OCI-LY3 (cell line): ENCODE results near the gene CRYL1.
A peak's percentile ranks its signal among the peaks of the same experiment; 100 is the strongest.

ENCODE experiments used
- H2AFZ ChIP-seq: fragments of 200-600, 300-600 bp; shearing (Covaris generic); 2 replicates; pipeline ENCODE4 v1.6.0; 2014; ENCODE audit warnings: antibody characterized with exemption, low read depth, low read length
- H3K27ac ChIP-seq: fragments of 200-600, 300-600 bp; sonication (generic); 2 replicates; pipeline ENCODE4 v1.5.1; 2014; ENCODE audit warnings: mild to moderate bottlenecking, low read length, moderate library complexity, mixed read lengths
- H3K27me3 ChIP-seq: fragments of 200-600, 300-600 bp; sonication (generic); 2 replicates; pipeline ENCODE4 v1.6.1; 2014; ENCODE audit warnings: low read depth, low read length, mixed read lengths
- H3K36me3 ChIP-seq: fragments of 200-600, 300-600 bp; sonication (generic); replicated peaks from 2 replicates; pipeline ENCODE3; 2014; ENCODE audit warnings: low read depth, low read length, mixed read lengths
- H3K4me1 ChIP-seq: fragments of 300-600, 200-600 bp; sonication (generic); 2 replicates; pipeline ENCODE4 v1.6.1; 2014; ENCODE audit warnings: low read length, mixed read lengths
- H3K4me2 ChIP-seq: fragments of 200-600, 300-600 bp; sonication (generic); 2 replicates; pipeline ENCODE4 v1.6.1; 2014; ENCODE audit warnings: low read length, mixed read lengths
- H3K4me3 ChIP-seq: fragments of 300-600, 200-600 bp; sonication (generic); 2 replicates; pipeline ENCODE4 v1.5.1; 2014; ENCODE audit warnings: antibody characterized with exemption, mild to moderate bottlenecking, low read length, moderate library complexity
- H3K79me2 ChIP-seq: fragments of 300-600, 200-600 bp; shearing (Covaris generic); 2 replicates; pipeline ENCODE4 v1.6.1; 2014; ENCODE audit warnings: mild to moderate bottlenecking, low read length, mixed read lengths
- H3K9ac ChIP-seq: fragments of 300-600, 200-600 bp; shearing (Covaris generic); 2 replicates; pipeline ENCODE4 v1.6.0; 2014; ENCODE audit warnings: mild to moderate bottlenecking, low read length, moderate library complexity
- H3K9me3 ChIP-seq: fragments of 200-600, 300-600 bp; shearing (Covaris generic); 2 replicates; pipeline ENCODE4 v1.6.1; 2014; ENCODE audit warnings: low read length, mixed read lengths; ENCODE audit not compliant: insufficient read depth
- H4K20me1 ChIP-seq: fragments of 200-600, 300-600 bp; sonication (generic); 2 replicates; pipeline ENCODE4 v1.6.1; 2016; ENCODE audit warnings: low read length, mixed read lengths; ENCODE audit not compliant: insufficient read depth
- CTCF ChIP-seq: fragments of 200-600, 300-600 bp; sonication (generic); IDR thresholded peaks from 2 replicates; pipeline ENCODE4 v1.5.1; 2014; ENCODE audit warnings: antibody characterized with exemption, low read length, low read depth
- EZH2phosphoT487 ChIP-seq: fragments of 200-600 bp; shearing (Covaris generic); IDR thresholded peaks from 2 replicates; pipeline ENCODE4 v1.6.1; 2018; ENCODE audit warnings: antibody characterized with exemption, mixed run types, low read depth

The CRYL1 gene

GRCh38 chr13:20498129-20498528, 27.5 kb downstream of the CRYL1 start:
- Histone ChIP-seq H3K4me3 (no peak overlapping the region), H3K9me3 (peaks cover 9% of the 10 kb centered on the region; the same call in 1 of the 2 replicates), H3K36me3 (peaks cover 5% of the 10 kb centered on the region), H2AFZ (no peak overlapping the region), H3K27ac (no peak overlapping the region), H3K27me3 (no peaks in the 10 kb centered on the region), H3K4me1 (peaks cover 5% of the 10 kb centered on the region), H3K9ac (no peak overlapping the region), H3K4me2 (no peak overlapping the region), H3K79me2 (no peaks in the 10 kb centered on the region), H4K20me1 (no peaks in the 10 kb centered on the region)
- TF ChIP-seq CTCF (no peak), EZH2phosphoT487 (no peak)

GRCh38 chr13:20497006-20497775, 28.5 kb downstream of the CRYL1 start:
- peaks cover 9% of the 10 kb centered on the region; the same call in 1 of the 2 replicates for H3K9me3 ChIP-seq
- H2AFZ ChIP-seq = no peak overlapping the region
- no peaks in the 10 kb centered on the region for H4K20me1 ChIP-seq
- H3K4me1 ChIP-seq = peaks cover 10% of the 10 kb centered on the region
- no peak overlapping the region for H3K27ac ChIP-seq
- no peaks in the 10 kb centered on the region for H3K79me2 ChIP-seq
- no peak overlapping the region for H3K4me2 ChIP-seq
- TF ChIP-seq EZH2phosphoT487 (no peak), CTCF (no peak)
- H3K27me3 ChIP-seq = no peaks in the 10 kb centered on the region
- no peak overlapping the region for H3K9ac ChIP-seq
- H3K4me3 ChIP-seq = no peak overlapping the region
- peaks cover 5% of the 10 kb centered on the region for H3K36me3 ChIP-seq

- H3K9ac ChIP-seq = no peak overlapping the region
- peak; percentile 98 for TF ChIP-seq CTCF
- no peak for TF ChIP-seq EZH2phosphoT487
- H3K79me2 ChIP-seq = no peaks in the 10 kb centered on the region
- peaks cover 5% of the 10 kb centered on the region for H3K36me3 ChIP-seq
- peaks cover 8% of the 10 kb centered on the region; the same call in 1 of the 2 replicates for H3K9me3 ChIP-seq
- H3K27me3 ChIP-seq = no peaks in the 10 kb centered on the region
- no peaks in the 10 kb centered on the region for H4K20me1 ChIP-seq
- H3K27ac ChIP-seq = no peak overlapping the region
- peak overlapping the region; percentile 46 for H3K4me2 ChIP-seq
- H3K4me3 ChIP-seq = 0 out of 2 replicates have a peak overlapping the region, but pooled peaks have one; percentile 16
- H3K4me1 ChIP-seq = peaks cover 10% of the 10 kb centered on the region
- H2AFZ ChIP-seq = peak overlapping the region; percentile 25; the same call in 1 of the 2 replicates
Measured at GRCh38 chr13:20495087-20496023, 30.3 kb downstream of the CRYL1 start.

GRCh38 chr13:20494656-20495055, 31.0 kb downstream of the CRYL1 start:
- Histone ChIP-seq H2AFZ (no peak overlapping the region), H3K27me3 (no peaks in the 10 kb centered on the region), H3K4me1 (peaks cover 10% of the 10 kb centered on the region), H3K4me3 (no peak overlapping the region), H3K79me2 (no peaks in the 10 kb centered on the region), H3K27ac (no peak overlapping the region), H3K9me3 (peaks cover 1% of the 10 kb centered on the region; the same call in 1 of the 2 replicates), H3K36me3 (peaks cover under 1% of the 10 kb centered on the region), H4K20me1 (no peaks in the 10 kb centered on the region), H3K9ac (no peak overlapping the region), H3K4me2 (no peak overlapping the region)
- TF ChIP-seq CTCF (no peak), EZH2phosphoT487 (no peak)
